Smooth muscle cell of trachea (primary cell): ENCODE results near the gene FAM76B. TPM values are rescaled to one million over a fixed set of nuclear protein-coding genes. Genes with fewer than 3 reads are reported as not detected.

Experiments used
- total RNA-seq: library from RNA; depleted of rRNA; stranded (reverse); fragments of >200 nt; gene quantifications from 2 replicates; pipeline ENCODE4 v1.2.1, GENCODE V29; 2014

Gene FAM76B
- 20.2 and 28.7 TPM in 2 replicates for total RNA-seq

GRCh38 chr11:95789506-95790122 lies at the start of gene FAM76B:
Gene FAM76B, minus strand, starts transcription at chr11:95789782. Its CDS starts 304 bp downstream, at chr11:95789478.

DNA sequence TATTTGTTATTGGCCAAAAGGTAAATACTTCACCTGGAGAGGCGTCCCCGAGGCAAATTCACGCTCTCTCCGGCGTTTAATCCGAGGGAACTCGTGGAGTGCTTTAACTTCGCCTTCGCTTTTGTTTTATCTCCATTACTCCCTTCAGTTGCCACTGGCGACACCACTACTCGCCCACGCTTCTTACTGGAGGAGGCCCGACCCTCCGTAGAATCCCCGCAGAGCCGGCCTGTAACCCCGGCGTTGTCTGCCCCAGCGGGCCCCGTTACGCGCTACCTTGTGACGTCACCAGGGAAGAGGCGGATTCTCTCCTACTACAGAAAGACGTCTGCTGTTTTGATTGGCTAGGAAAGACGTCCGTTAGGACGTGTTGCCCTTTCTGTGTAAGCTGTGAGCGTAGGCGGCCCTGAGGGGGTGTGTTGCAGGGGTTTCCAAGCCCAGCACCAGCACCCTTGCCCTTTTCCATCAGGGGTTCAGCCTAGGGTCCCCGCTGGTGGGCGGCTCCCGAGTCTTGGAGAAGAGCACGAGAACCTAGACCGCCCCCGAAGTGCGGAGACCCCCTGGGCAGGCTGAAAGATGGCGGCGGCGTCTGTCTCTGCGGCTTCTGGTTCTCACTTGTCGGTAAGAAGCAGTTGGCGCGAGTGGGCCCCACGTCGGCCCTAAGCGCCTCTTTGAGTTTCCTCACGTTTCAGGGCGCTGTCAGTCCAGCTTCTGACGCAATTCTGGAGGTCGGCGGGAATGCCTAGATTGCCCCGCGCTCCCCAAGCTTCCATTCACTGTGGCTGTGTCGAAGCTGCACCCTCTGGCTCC lies 746 bp upstream of the FAM76B start, which contains the start of gene CEP57:
Gene CEP57 (plus strand): TSS at position 376 of the 810 bp plus-strand sequence. CDS start 201 bp downstream, at position 577.

Other genes starting within 250 kb of the FAM76B start
- gene CEP57, start 716 bp upstream of the FAM76B start, total RNA-seq: 52.9 and 86.7 TPM in 2 replicates
- gene MTMR2, start 134.3 kb upstream of the FAM76B start, total RNA-seq: 27.5 and 46.1 TPM in 2 replicates